ENCODE measurements around the gene ZBTB8B. TPM values are rescaled to one million over a fixed set of nuclear protein-coding genes. Genes with fewer than 3 reads are reported as not detected.

Gene ZBTB8B
- total and polyA plus RNA-seq, 8 donors = under 0.01 to 0.37 (median 0.15) TPM; not detected in 5

GRCh38 chr1:32485554-32486255 is 20.8 kb downstream of the ZBTB8B start:
- DNase-seq = peak in 1 of 2 donors; percentile 34
- TF ChIP-seq EP300 (IDR thresholded peaks at IDR 0.05) = no peak
- TF ChIP-seq POLR2A (IDR thresholded peaks at IDR 0.05) = no peak
- no peak for TF ChIP-seq POLR2AphosphoS5 (IDR thresholded peaks at IDR 0.05)
- TF ChIP-seq, protein P1, sequence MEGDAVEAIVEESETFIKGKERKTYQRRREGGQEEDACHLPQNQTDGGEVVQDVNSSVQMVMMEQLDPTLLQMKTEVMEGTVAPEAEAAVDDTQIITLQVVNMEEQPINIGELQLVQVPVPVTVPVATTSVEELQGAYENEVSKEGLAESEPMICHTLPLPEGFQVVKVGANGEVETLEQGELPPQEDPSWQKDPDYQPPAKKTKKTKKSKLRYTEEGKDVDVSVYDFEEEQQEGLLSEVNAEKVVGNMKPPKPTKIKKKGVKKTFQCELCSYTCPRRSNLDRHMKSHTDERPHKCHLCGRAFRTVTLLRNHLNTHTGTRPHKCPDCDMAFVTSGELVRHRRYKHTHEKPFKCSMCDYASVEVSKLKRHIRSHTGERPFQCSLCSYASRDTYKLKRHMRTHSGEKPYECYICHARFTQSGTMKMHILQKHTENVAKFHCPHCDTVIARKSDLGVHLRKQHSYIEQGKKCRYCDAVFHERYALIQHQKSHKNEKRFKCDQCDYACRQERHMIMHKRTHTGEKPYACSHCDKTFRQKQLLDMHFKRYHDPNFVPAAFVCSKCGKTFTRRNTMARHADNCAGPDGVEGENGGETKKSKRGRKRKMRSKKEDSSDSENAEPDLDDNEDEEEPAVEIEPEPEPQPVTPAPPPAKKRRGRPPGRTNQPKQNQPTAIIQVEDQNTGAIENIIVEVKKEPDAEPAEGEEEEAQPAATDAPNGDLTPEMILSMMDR (IDR thresholded peaks at IDR 0.05) = no peak
- 32 to 64% (median 59%) methylated on average over 3 of the region's 3 CpGs for WGBS, 5 donors
- Histone ChIP-seq H3K36me3 (no peaks in the 10 kb centered on the region), H3K9me3 (no peaks in the 10 kb centered on the region), H3K27ac (peak overlapping the region in 2 of 5 donors; percentile 26 to 36), H3K27me3 (no peaks in the 10 kb centered on the region), H3K4me1 (peaks cover 8 to 15% (median 14%) of the 10 kb centered on the region in 4 donors), H3K4me3 (no peak overlapping the region)
- intact Hi-C loops (cut with DNase I; ENCODE audit: low total_unique reads) = no loop called here

GRCh38 chr1:32486463-32487113 is 21.7 kb downstream of the ZBTB8B start:
- Histone ChIP-seq H3K4me1 (peaks cover 8 to 15% (median 14%) of the 10 kb centered on the region in 4 donors), H3K9me3 (no peaks in the 10 kb centered on the region), H3K4me3 (no peak overlapping the region), H3K27me3 (no peaks in the 10 kb centered on the region), H3K27ac (peak overlapping the region in 2 of 5 donors; percentile 26 to 36), H3K36me3 (no peaks in the 10 kb centered on the region)
- no peak for TF ChIP-seq EP300 (IDR thresholded peaks at IDR 0.05)
- 48 to 73% (median 57%) methylated on average over 7 of the region's 7 CpGs for WGBS, 5 donors
- DNase-seq = peak in 1 of 2 donors; percentile 74
- intact Hi-C loops (cut with DNase I; ENCODE audit: low total_unique reads) = no loop called here

GRCh38 chr1:32487182-32487581 is 22.3 kb downstream of the ZBTB8B start:
- intact Hi-C loops (cut with DNase I; ENCODE audit: low total_unique reads) = no loop called here
- 36 to 75% (median 55%) methylated on average over 5 of the region's 5 CpGs for WGBS, 5 donors
- H3K27me3 ChIP-seq = no peaks in the 10 kb centered on the region
- peak overlapping the region in 1 of 5 donors; percentile 36 for H3K27ac ChIP-seq
- no peak for TF ChIP-seq EP300 (IDR thresholded peaks at IDR 0.05)
- peak in 1 of 3 donors; percentile 46 for TF ChIP-seq POLR2AphosphoS5 (IDR thresholded peaks at IDR 0.05)
- no peak for TF ChIP-seq POLR2A (IDR thresholded peaks at IDR 0.05)
- TF ChIP-seq, protein P1 (IDR thresholded peaks at IDR 0.05) = peak in 1 of 7 experiments; percentile 13
- DNase-seq = peak in 1 of 2 donors; percentile 81
- no peak overlapping the region for H3K4me3 ChIP-seq
- H3K4me1 ChIP-seq = peaks cover 8 to 15% (median 14%) of the 10 kb centered on the region in 4 donors
- no peaks in the 10 kb centered on the region for H3K9me3 ChIP-seq
- no peaks in the 10 kb centered on the region for H3K36me3 ChIP-seq

- Histone ChIP-seq H3K9me3 (no peaks in the 10 kb centered on the region), H3K4me1 (peaks cover 8 to 15% (median 14%) of the 10 kb centered on the region in 4 donors), H3K36me3 (no peaks in the 10 kb centered on the region), H3K27me3 (peaks cover 0 to 7% (median 0%) of the 10 kb centered on the region in 3 donors), H3K27ac (no peak overlapping the region), H3K4me3 (no peak overlapping the region)
- intact Hi-C loops (cut with DNase I; ENCODE audit: low total_unique reads) = no loop called here
- TF ChIP-seq, protein P1 (IDR thresholded peaks at IDR 0.05) = no peak
- 86 to 94% (median 91%) methylated on average over 3 of the region's 3 CpGs for WGBS, 5 donors
- no peak for DNase-seq
Observed at GRCh38 chr1:32489774-32490454, 25.0 kb downstream of the ZBTB8B start.
